ENCODE measurements around the gene SNX11. TPM values are rescaled to one million over a fixed set of nuclear protein-coding genes. Genes with fewer than 3 reads are reported as not detected.

The SNX11 gene
- total and polyA plus RNA-seq, 2 of the 8 experiments (the other 6 are each of a cell fraction or from before 2014, with no cell fraction given), result 21.1 to 21.4 TPM

DNA sequence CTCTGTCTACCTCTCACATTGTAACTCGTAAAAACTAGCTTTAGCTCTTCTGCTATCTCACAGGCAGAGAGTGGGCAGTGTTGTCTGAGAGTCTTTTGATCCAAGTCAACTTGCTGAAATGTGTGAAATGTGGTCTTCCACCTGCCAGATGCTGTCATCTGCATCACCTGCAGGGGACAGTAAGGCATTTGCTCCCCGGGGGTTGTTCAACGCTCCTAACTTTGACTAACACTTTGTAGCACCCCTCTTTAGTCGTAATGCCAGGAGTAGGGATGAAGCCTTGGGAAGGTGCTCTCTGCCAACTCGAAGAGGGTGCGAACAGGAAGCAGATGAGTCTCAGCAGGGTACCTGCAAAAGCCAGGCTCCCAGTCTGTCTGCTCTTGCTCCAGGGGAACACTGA, 36.1 kb downstream of the SNX11 start:
- Histone ChIP-seq H3K18ac (ENCODE audit: extremely low read depth, low read length) (no peak overlapping the region), H3K79me2 (ENCODE audit: control insufficient read depth in 1 of 2, insufficient read depth in 2 of 2, low read length in 2 of 2) (no peaks in the 10 kb centered on the region), H4K5ac (ENCODE audit: insufficient read length, low read depth, low read length) (no peak overlapping the region), H2BK120ac (replicated peaks; ENCODE audit: low read depth, low read length) (no peak overlapping the region), H2BK15ac (ENCODE audit: low read length) (no peak overlapping the region), H3K27ac (ENCODE audit: low read depth, low read length) (no peak overlapping the region), H4K91ac (replicated peaks; ENCODE audit: insufficient read length, low read length) (no peak overlapping the region), H3K14ac (ENCODE audit: insufficient read length) (no peak overlapping the region), H3K4me2 (ENCODE audit: insufficient read depth in 1 of 2, low read depth in 2 of 2, low read length in 2 of 2) (no peak overlapping the region), H3K56ac (replicated peaks; ENCODE audit: insufficient read length, low read depth, low read length) (no peak overlapping the region), H2AFZ (ENCODE audit: low read length) (no peak overlapping the region; the same call in 1 of the 2 replicates), H3K4ac (replicated peaks; ENCODE audit: insufficient read length, low read depth, low read length) (no peak overlapping the region), H3K79me1 (ENCODE audit: low read depth, low read length) (no peaks in the 10 kb centered on the region), H3K9ac (replicated peaks in 1 of 4; ENCODE audit: extremely low read depth in 1 of 4, low read depth in 3 of 4, low read length in 3 of 4) (no peak overlapping the region), H2BK12ac (ENCODE audit: low read depth, low read length) (no peak overlapping the region; the same call in 1 of the 2 replicates), H3K23ac (ENCODE audit: insufficient read length) (no peak overlapping the region), H3K4me1 (replicated peaks in 1 of 4; ENCODE audit: control insufficient read depth in 3 of 4, insufficient read depth in 4 of 4, low read length in 3 of 4) (no peaks in the 10 kb centered on the region), H3K23me2 (ENCODE audit: low read depth, low read length) (no peaks in the 10 kb centered on the region), H3K27me3 (replicated peaks in 1 of 4; ENCODE audit: control insufficient read depth in 3 of 4, extremely low read depth in 1 of 4, insufficient read depth in 3 of 4, low read length in 3 of 4) (no peaks in the 10 kb centered on the region; a peak in 1 of 7 replicates), H2BK5ac (ENCODE audit: low read depth, low read length) (no peak overlapping the region), H4K20me1 (replicated peaks in 1 of 2; ENCODE audit: control insufficient read depth in 1 of 2, insufficient read depth in 2 of 2, low read length in 2 of 2) (no peaks in the 10 kb centered on the region), H2AK5ac (ENCODE audit: low read depth, low read length) (no peak overlapping the region), H3K4me3 (ENCODE audit: extremely low read depth in 1 of 4, insufficient read depth in 2 of 4, low read depth in 3 of 4, low read length in 4 of 4) (no peak overlapping the region), H4K8ac (ENCODE audit: extremely low read depth, insufficient read depth, low read length) (no peak overlapping the region), H3K36me3 (ENCODE audit: control insufficient read depth in 2 of 4, insufficient read depth in 4 of 4, low read length in 3 of 4) (no peaks in the 10 kb centered on the region), H3K9me3 (ENCODE audit: insufficient read depth in 2 of 2, low read depth in 1 of 2, low read length in 1 of 2) (no peaks in the 10 kb centered on the region), H2BK20ac (ENCODE audit: low read length) (no peak overlapping the region)
- ChIA-PET CTCF (ENCODE audit: partially characterized antibody) (interaction anchor here (0.7 to 2.2 kb wide), 12 partner anchors 9 to 116 kb away, joined by 3 to 8 read pairs (median 4); no protein-coding TSS in a partner anchor), POLR2A (ENCODE audit: partially characterized antibody) (interaction anchor here (1.0 to 1.5 kb wide), 2 partner anchors 88 to 95 kb away, joined by 3 to 6 read pairs; no protein-coding TSS in a partner anchor)
- WGBS, 2 experiments (ENCODE audit: extremely low coverage in 1 of 2, insufficient coverage in 1 of 2, insufficient read length in 1 of 2, insufficient replicate concordance in 2 of 2, low coverage in 1 of 2, low lambda C conversion rate in 2 of 2, missing lambda C conversion rate in 1 of 2), result 75% methylated on average over 6 of the region's 6 CpGs; no CpG with 5 or more reads in 1 of the 2 experiments
- TF ChIP-seq NRF1 (IDR thresholded peaks at IDR 0.05; ENCODE audit: low read depth, low read length) (no peak), RAD21 (IDR thresholded peaks at IDR 0.05 in 1 of 2, conservative IDR thresholded peaks at IDR 0.05 in 1 of 2; ENCODE audit: low read depth in 2 of 2, low read length in 2 of 2) (peak in 1 of 2 experiments; percentile 6; a peak in 1 of 4 replicates), FOSL1 (IDR thresholded peaks at IDR 0.05; ENCODE audit: insufficient read depth, low read depth, low read length) (no peak)
- TF ChIP-seq, protein P1, sequence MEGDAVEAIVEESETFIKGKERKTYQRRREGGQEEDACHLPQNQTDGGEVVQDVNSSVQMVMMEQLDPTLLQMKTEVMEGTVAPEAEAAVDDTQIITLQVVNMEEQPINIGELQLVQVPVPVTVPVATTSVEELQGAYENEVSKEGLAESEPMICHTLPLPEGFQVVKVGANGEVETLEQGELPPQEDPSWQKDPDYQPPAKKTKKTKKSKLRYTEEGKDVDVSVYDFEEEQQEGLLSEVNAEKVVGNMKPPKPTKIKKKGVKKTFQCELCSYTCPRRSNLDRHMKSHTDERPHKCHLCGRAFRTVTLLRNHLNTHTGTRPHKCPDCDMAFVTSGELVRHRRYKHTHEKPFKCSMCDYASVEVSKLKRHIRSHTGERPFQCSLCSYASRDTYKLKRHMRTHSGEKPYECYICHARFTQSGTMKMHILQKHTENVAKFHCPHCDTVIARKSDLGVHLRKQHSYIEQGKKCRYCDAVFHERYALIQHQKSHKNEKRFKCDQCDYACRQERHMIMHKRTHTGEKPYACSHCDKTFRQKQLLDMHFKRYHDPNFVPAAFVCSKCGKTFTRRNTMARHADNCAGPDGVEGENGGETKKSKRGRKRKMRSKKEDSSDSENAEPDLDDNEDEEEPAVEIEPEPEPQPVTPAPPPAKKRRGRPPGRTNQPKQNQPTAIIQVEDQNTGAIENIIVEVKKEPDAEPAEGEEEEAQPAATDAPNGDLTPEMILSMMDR (IDR thresholded peaks at IDR 0.05; ENCODE audit: control extremely low read depth in 1 of 3, insufficient read depth in 1 of 3, low read depth in 1 of 3, low read length in 3 of 3), result peak in 2 of 3 experiments; percentile 21 to 36; a peak in 2 of 4 replicates
- FAIRE-seq (no peak), DNase-seq (ENCODE audit: low read depth in 1 of 2, low spot score in 2 of 2) (no peak)
